HepG2 (cell line): ENCODE results near the gene DNPEP. TPM values are rescaled to one million over a fixed set of nuclear protein-coding genes. Genes with fewer than 3 reads are reported as not detected.
A peak's percentile ranks its signal among the peaks of the same experiment; 100 is the strongest.

Source experiments
- ATF1 ChIP-seq: IDR thresholded peaks from 2 replicates; pipeline ENCODE4 v1.6.1; 2016; ENCODE audit warnings: mild to moderate bottlenecking, control low read depth
- CHCHD3 ChIP-seq: sonication (generic); formaldehyde crosslinking; IDR thresholded peaks from 2 replicates; pipeline ENCODE4 v1.8.0; 2022; ENCODE audit warnings: mild to moderate bottlenecking, missing genetic modification reagents, moderate library complexity
- CREB1 ChIP-seq, 2 experiments: fragments of 450-650 bp in 1 of 2; IDR thresholded peaks; 2 replicates each; pipeline ENCODE4 v1.6.1; 2016 to 2017; ENCODE audit warnings: control low read depth in 1 of 2, mild to moderate bottlenecking in 1 of 2, missing compliant biosample characterization in 1 of 2, missing genetic modification characterization in 1 of 2
- HNRNPLL ChIP-seq: fragments of 200-400 bp; formaldehyde crosslinking; IDR thresholded peaks from 2 replicates; pipeline ENCODE4 v1.6.1; 2017; ENCODE audit warnings: mild to moderate bottlenecking, low read depth, low read length; ENCODE audit not compliant: poor library complexity, severe bottlenecking
- KMT2A ChIP-seq: sonication (generic); formaldehyde crosslinking; IDR thresholded peaks from 2 replicates; pipeline ENCODE4 v1.4.0; 2020; ENCODE audit warnings: missing genetic modification reagents
- MYNN ChIP-seq: sonication (generic); formaldehyde crosslinking; IDR thresholded peaks from 2 replicates; pipeline ENCODE4 v1.4.0; 2020; ENCODE audit warnings: mild to moderate bottlenecking, low read depth, missing genetic modification reagents
- RAD21 ChIP-seq: fragments of 450-650 bp; formaldehyde crosslinking; IDR thresholded peaks from 2 replicates; pipeline ENCODE4 v1.5.0; 2020; ENCODE audit warnings: mild to moderate bottlenecking
- SP1 ChIP-seq, 2 experiments: fragments of 450-650 bp in 1 of 2; sonication (generic) in 1 of 2; formaldehyde crosslinking in 1 of 2; IDR thresholded peaks; 2 replicates each; pipeline versions ENCODE4 v1.4.0 to v1.6.1; 2016 to 2020; ENCODE audit warnings: missing genetic modification reagents in 1 of 2
- ZMYM4 ChIP-seq: sonication (generic); formaldehyde crosslinking; IDR thresholded peaks from 2 replicates; pipeline ENCODE4 v1.8.1; 2023; ENCODE audit warnings: mild to moderate bottlenecking, missing genetic modification reagents
- ZNF160 ChIP-seq: sonication (generic); formaldehyde crosslinking; IDR thresholded peaks from 2 replicates; pipeline ENCODE4 v1.8.0; 2022; ENCODE audit warnings: mild to moderate bottlenecking, inconsistent platforms, missing genetic modification reagents
- ZNF280D ChIP-seq: sonication (generic); formaldehyde crosslinking; IDR thresholded peaks from 2 replicates; pipeline ENCODE4 v1.5.1; 2020; ENCODE audit warnings: mild to moderate bottlenecking, missing genetic modification reagents
- ZNF614 ChIP-seq: IDR thresholded peaks from 2 replicates; pipeline ENCODE4 v1.6.1; 2018; ENCODE audit warnings: missing biosample characterization, missing genetic modification reagents, inconsistent platforms, borderline replicate concordance
- ZNF615 ChIP-seq: sonication (generic); formaldehyde crosslinking; IDR thresholded peaks from 2 replicates; pipeline ENCODE4 v1.5.0; 2020; ENCODE audit warnings: mild to moderate bottlenecking, missing genetic modification reagents, borderline replicate concordance
- ZNF678 ChIP-seq: sonication (generic); formaldehyde crosslinking; IDR thresholded peaks from 2 replicates; pipeline ENCODE4 v1.4.0; 2020; ENCODE audit warnings: mild to moderate bottlenecking, missing genetic modification reagents
- ZNF790 ChIP-seq: sonication (generic); formaldehyde crosslinking; IDR thresholded peaks from 2 replicates; pipeline ENCODE4 v1.8.0; 2022; ENCODE audit warnings: missing genetic modification reagents, mild to moderate bottlenecking, borderline replicate concordance
- ZNF850 ChIP-seq: sonication (generic); formaldehyde crosslinking; conservative IDR thresholded peaks from 2 replicates; pipeline ENCODE4 v1.9.0; 2021; ENCODE audit warnings: mild to moderate bottlenecking, missing genetic modification reagents
- ZSCAN25 ChIP-seq: sonication (generic); formaldehyde crosslinking; IDR thresholded peaks from 2 replicates; pipeline ENCODE4 v1.8.0; 2022; ENCODE audit warnings: mild to moderate bottlenecking, missing genetic modification reagents
- polyA plus RNA-seq, 8 experiments: library from polyadenylated mRNA; depleted of rRNA in 3 of 8; stranded (reverse) in 7 of 8; unstranded in 1 of 8; fragments of >200 nt; fragmentation: Illumina TruSeq in 4 of 8; extraction: Trizol in 4 of 8; gene quantifications; 2 replicates each; pipeline versions ENCODE4 v1.2.1 to v1.2.3, GENCODE V29; 2011 to 2016; ENCODE audit warnings: low read depth in 4 of 8, missing spikeins in 1 of 8, mixed read lengths in 1 of 8; ENCODE audit not compliant: insufficient read depth in 1 of 8
- total RNA-seq, 5 experiments: library from RNA; depleted of rRNA; stranded (reverse); fragments of >200 nt; fragmentation: Illumina TruSeq; extraction: Trizol; gene quantifications; 2 replicates each; pipeline ENCODE4 v1.2.3, GENCODE V29; 2016; ENCODE audit warnings: low read depth in 1 of 5
- TF ChIP-seq, protein P1 (sequence below): sonication (generic); formaldehyde crosslinking; conservative IDR thresholded peaks from 2 replicates; pipeline ENCODE4 v1.4.0; 2020; ENCODE audit warnings: missing genetic modification reagents
- TF ChIP-seq, protein P2 (sequence below): sonication (generic); formaldehyde crosslinking; conservative IDR thresholded peaks from 2 replicates; pipeline ENCODE4 v1.8.0; 2022; ENCODE audit warnings: missing genetic modification reagents

The DNPEP gene
- total and polyA plus RNA-seq, 2 of the 13 experiments (the other 11 are each of a cell fraction or from before 2014, with no cell fraction given), result 104 to 109 TPM

DNA sequence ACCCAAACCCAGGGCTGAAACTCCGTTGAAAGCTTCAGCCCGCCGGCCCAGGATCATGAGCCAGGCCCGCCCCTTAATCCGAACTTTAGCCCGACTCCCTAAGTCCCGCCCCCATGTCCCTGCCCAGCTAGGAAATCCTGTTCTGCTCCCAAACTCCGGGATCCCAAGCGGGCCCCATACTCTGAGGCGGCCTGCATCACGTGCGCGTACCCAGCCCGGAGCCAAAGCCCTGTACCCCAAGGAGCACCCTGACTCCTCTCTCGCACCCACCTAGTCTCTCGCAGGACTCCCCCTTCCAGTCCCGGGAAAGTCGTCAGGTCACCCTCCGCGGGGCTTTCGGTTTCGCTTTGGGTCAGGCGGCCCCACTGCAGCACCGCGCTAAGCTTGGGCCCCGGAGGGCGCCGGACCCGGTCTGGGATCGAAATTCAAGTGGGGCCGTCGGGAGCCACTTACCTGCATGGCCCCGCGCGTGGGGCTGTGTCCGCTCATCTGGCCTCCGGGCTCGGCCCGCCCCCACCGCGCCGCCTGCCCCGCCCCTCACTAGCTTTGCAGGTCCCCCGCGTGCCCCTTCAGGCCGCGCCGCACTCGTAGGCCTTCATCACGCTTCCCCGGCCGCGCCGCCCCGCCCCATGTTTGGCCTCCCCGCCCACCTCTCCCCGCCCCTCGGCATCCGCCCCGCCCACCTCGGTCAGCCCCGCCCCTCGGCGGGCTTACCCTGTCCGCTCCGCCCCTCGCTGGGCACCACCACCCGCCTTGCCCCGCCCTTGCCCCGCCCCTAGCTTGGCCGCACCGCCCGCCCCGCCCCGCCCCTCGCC is at the start of gene DNPEP (continued):
- TF ChIP-seq SP1 (IDR thresholded peaks at IDR 0.05) (no peak), SP1 (CRISPR knock-in tag; IDR thresholded peaks at IDR 0.05) (peak; percentile 99), ZMYM4 (CRISPR knock-in tag) (peak; percentile 58; the same call in 1 of the 2 replicates), ZNF615 (peak; percentile 72; the same call in 1 of the 2 replicates), ZNF280D (0 out of 2 replicates have a peak, but pooled peaks have one; percentile 56), KMT2A (CRISPR knock-in tag) (peak; percentile 77; the same call in 1 of the 2 replicates), ATF1 (CRISPR knock-in tag) (no peak), ZNF850 (CRISPR knock-in tag) (no peak), HNRNPLL (peak; percentile 53), CHCHD3 (CRISPR knock-in tag) (no peak), ZNF160 (no peak), CREB1 (IDR thresholded peaks at IDR 0.05) (no peak), CREB1 (CRISPR knock-in tag; IDR thresholded peaks at IDR 0.05) (no peak), ZNF678 (CRISPR knock-in tag) (no peak), ZNF614 (0 out of 2 replicates have a peak, but pooled peaks have one; percentile 23), ZNF790 (0 out of 2 replicates have a peak, but pooled peaks have one; percentile 61), ZSCAN25 (CRISPR knock-in tag) (peak; percentile 69; the same call in 1 of the 2 replicates), MYNN (CRISPR knock-in tag) (no peak; the same call in 1 of the 2 replicates), RAD21 (CRISPR knock-in tag) (peak; percentile 30; the same call in 1 of the 2 replicates)
- TF ChIP-seq, protein P1, sequence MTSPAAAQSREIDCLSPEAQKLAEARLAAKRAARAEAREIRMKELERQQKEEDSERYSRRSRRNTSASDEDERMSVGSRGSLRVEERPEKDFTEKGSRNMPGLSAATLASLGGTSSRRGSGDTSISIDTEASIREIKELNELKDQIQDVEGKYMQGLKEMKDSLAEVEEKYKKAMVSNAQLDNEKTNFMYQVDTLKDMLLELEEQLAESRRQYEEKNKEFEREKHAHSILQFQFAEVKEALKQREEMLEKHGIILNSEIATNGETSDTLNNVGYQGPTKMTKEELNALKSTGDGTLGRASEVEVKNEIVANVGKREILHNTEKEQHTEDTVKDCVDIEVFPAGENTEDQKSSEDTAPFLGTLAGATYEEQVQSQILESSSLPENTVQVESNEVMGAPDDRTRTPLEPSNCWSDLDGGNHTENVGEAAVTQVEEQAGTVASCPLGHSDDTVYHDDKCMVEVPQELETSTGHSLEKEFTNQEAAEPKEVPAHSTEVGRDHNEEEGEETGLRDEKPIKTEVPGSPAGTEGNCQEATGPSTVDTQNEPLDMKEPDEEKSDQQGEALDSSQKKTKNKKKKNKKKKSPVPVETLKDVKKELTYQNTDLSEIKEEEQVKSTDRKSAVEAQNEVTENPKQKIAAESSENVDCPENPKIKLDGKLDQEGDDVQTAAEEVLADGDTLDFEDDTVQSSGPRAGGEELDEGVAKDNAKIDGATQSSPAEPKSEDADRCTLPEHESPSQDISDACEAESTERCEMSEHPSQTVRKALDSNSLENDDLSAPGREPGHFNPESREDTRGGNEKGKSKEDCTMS (CRISPR knock-in tag), result no peak
- TF ChIP-seq, protein P2, sequence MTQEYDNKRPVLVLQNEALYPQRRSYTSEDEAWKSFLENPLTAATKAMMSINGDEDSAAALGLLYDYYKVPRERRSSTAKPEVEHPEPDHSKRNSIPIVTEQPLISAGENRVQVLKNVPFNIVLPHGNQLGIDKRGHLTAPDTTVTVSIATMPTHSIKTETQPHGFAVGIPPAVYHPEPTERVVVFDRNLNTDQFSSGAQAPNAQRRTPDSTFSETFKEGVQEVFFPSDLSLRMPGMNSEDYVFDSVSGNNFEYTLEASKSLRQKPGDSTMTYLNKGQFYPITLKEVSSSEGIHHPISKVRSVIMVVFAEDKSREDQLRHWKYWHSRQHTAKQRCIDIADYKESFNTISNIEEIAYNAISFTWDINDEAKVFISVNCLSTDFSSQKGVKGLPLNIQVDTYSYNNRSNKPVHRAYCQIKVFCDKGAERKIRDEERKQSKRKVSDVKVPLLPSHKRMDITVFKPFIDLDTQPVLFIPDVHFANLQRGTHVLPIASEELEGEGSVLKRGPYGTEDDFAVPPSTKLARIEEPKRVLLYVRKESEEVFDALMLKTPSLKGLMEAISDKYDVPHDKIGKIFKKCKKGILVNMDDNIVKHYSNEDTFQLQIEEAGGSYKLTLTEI (CRISPR knock-in tag), result no peak
